K562 (cell line): ENCODE data around the gene TRABD2B.

Experiments
- BRD9 ChIP-seq: fragments of 450-650 bp; IDR thresholded peaks from 2 replicates; pipeline ENCODE4 v1.6.1; 2018; ENCODE audit warnings: low read depth; ENCODE audit not compliant: partially characterized antibody
- ERF ChIP-seq: fragments of 450-650 bp; formaldehyde crosslinking; IDR thresholded peaks from 2 replicates; pipeline ENCODE4 v1.4.0; 2020; ENCODE audit warnings: mild to moderate bottlenecking, mixed read lengths
- EZH2 ChIP-seq: IDR thresholded peaks from 2 replicates; pipeline ENCODE4 v1.6.1; 2012; ENCODE audit warnings: low read depth, mild to moderate bottlenecking, inconsistent platforms, low read length, borderline replicate concordance
- FOXM1 ChIP-seq, 2 experiments: fragments of 450-650 bp in 1 of 2; sonication (generic) in 1 of 2; formaldehyde crosslinking in 1 of 2; IDR thresholded peaks; 2 replicates each; pipeline versions ENCODE4 v1.6.1 to v1.9.0; 2017 to 2022; ENCODE audit warnings: low read depth in 2 of 2, mild to moderate bottlenecking in 2 of 2, missing genetic modification reagents in 1 of 2, moderate library complexity in 1 of 2
- MED1 ChIP-seq: sonication (generic); formaldehyde crosslinking; IDR thresholded peaks from 2 replicates; pipeline ENCODE4 v1.8.1; 2023; ENCODE audit warnings: missing genetic modification reagents, borderline replicate concordance
- POLR2A ChIP-seq: fragments of 450-650 bp; conservative IDR thresholded peaks from 2 replicates; pipeline ENCODE4 v1.6.1; 2016
- PYGO2 ChIP-seq: fragments of 450-650 bp; IDR thresholded peaks from 2 replicates; pipeline ENCODE4 v1.6.1; 2016; ENCODE audit warnings: mild to moderate bottlenecking, missing genetic modification characterization, moderate library complexity, missing compliant biosample characterization
- SMC3 ChIP-seq: conservative IDR thresholded peaks from 2 replicates; pipeline ENCODE4 v1.6.1; 2011; ENCODE audit warnings: low read depth, low read length, improper control_type of control experiment; ENCODE audit not compliant: insufficient read depth
- SP2 ChIP-seq: IDR thresholded peaks from 2 replicates; pipeline ENCODE4 v1.6.1; 2011; ENCODE audit warnings: mild to moderate bottlenecking, low read depth, low read length, moderate library complexity; ENCODE audit not compliant: poor library complexity, severe bottlenecking; ENCODE audit errors: extremely low read depth
- ZBTB33 ChIP-seq: sonication (generic); formaldehyde crosslinking; IDR thresholded peaks from 2 replicates; pipeline ENCODE4 v1.8.1; 2023; ENCODE audit warnings: mild to moderate bottlenecking, missing genetic modification reagents
- ZBTB7A ChIP-seq: IDR thresholded peaks from 2 replicates; pipeline ENCODE4 v1.6.1; 2011; ENCODE audit warnings: low read depth, mild to moderate bottlenecking, low read length, moderate library complexity, borderline replicate concordance; ENCODE audit not compliant: control insufficient read depth
- TF ChIP-seq, protein P1 (sequence below), 3 experiments: IDR thresholded peaks in 2 of 3; conservative IDR thresholded peaks in 1 of 3; 2 replicates each; pipeline ENCODE4 v1.5.1; 2011 to 2012; ENCODE audit warnings: low read length in 3 of 3, mild to moderate bottlenecking in 3 of 3, control low read depth in 2 of 3, improper control_type of control experiment in 1 of 3, inconsistent platforms in 1 of 3, low read depth in 1 of 3, mixed read lengths in 1 of 3, moderate library complexity in 1 of 3; ENCODE audit not compliant: insufficient read depth in 2 of 3
- TF ChIP-seq, protein P2 (sequence below), 3 experiments: fragments of 200-800 bp in 1 of 3; fragments of 250-450 bp in 1 of 3; fragments of 450-650 bp in 1 of 3; sonication (Bioruptor Pico) in 1 of 3; sonication (Bioruptor generic) in 1 of 3; formaldehyde crosslinking in 1 of 3; IDR thresholded peaks; 2 replicates each; pipeline versions ENCODE4 v1.6.1 to v1.8.0; 2016 to 2022; ENCODE audit warnings: mild to moderate bottlenecking in 2 of 3, missing genetic modification characterization in 2 of 3, missing compliant biosample characterization in 1 of 3, moderate library complexity in 1 of 3

GRCh38 chr1:47912756-47913155 is 84.4 kb downstream of the TRABD2B start:
- TF ChIP-seq ZBTB33 (CRISPR knock-in tag) (no peak), SP2 (no peak), BRD9 (no peak), ERF (CRISPR knock-in tag) (no peak), POLR2A (no peak), SMC3 (no peak), EZH2 (no peak), PYGO2 (no peak), FOXM1 (IDR thresholded peaks at IDR 0.05; ENCODE audit: low read depth) (no peak), FOXM1 (CRISPR knock-in tag; IDR thresholded peaks at IDR 0.05; ENCODE audit: low read depth) (no peak), MED1 (CRISPR knock-in tag) (no peak), ZBTB7A (no peak)
- TF ChIP-seq, protein P1, sequence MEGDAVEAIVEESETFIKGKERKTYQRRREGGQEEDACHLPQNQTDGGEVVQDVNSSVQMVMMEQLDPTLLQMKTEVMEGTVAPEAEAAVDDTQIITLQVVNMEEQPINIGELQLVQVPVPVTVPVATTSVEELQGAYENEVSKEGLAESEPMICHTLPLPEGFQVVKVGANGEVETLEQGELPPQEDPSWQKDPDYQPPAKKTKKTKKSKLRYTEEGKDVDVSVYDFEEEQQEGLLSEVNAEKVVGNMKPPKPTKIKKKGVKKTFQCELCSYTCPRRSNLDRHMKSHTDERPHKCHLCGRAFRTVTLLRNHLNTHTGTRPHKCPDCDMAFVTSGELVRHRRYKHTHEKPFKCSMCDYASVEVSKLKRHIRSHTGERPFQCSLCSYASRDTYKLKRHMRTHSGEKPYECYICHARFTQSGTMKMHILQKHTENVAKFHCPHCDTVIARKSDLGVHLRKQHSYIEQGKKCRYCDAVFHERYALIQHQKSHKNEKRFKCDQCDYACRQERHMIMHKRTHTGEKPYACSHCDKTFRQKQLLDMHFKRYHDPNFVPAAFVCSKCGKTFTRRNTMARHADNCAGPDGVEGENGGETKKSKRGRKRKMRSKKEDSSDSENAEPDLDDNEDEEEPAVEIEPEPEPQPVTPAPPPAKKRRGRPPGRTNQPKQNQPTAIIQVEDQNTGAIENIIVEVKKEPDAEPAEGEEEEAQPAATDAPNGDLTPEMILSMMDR (IDR thresholded peaks at IDR 0.05 in 2 of 3, conservative IDR thresholded peaks at IDR 0.05 in 1 of 3; ENCODE audit: insufficient read depth in 2 of 3, low read depth in 1 of 3, low read length in 3 of 3): no peak
- TF ChIP-seq, protein P2, sequence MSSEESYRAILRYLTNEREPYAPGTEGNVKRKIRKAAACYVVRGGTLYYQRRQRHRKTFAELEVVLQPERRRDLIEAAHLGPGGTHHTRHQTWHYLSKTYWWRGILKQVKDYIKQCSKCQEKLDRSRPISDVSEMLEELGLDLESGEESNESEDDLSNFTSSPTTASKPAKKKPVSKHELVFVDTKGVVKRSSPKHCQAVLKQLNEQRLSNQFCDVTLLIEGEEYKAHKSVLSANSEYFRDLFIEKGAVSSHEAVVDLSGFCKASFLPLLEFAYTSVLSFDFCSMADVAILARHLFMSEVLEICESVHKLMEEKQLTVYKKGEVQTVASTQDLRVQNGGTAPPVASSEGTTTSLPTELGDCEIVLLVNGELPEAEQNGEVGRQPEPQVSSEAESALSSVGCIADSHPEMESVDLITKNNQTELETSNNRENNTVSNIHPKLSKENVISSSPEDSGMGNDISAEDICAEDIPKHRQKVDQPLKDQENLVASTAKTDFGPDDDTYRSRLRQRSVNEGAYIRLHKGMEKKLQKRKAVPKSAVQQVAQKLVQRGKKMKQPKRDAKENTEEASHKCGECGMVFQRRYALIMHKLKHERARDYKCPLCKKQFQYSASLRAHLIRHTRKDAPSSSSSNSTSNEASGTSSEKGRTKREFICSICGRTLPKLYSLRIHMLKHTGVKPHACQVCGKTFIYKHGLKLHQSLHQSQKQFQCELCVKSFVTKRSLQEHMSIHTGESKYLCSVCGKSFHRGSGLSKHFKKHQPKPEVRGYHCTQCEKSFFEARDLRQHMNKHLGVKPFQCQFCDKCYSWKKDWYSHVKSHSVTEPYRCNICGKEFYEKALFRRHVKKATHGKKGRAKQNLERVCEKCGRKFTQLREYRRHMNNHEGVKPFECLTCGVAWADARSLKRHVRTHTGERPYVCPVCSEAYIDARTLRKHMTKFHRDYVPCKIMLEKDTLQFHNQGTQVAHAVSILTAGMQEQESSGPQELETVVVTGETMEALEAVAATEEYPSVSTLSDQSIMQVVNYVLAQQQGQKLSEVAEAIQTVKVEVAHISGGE (CRISPR knock-in tag; IDR thresholded peaks at IDR 0.05): no peak
